Measurements from ENCODE around the gene IQCK.

The IQCK gene

DNA sequence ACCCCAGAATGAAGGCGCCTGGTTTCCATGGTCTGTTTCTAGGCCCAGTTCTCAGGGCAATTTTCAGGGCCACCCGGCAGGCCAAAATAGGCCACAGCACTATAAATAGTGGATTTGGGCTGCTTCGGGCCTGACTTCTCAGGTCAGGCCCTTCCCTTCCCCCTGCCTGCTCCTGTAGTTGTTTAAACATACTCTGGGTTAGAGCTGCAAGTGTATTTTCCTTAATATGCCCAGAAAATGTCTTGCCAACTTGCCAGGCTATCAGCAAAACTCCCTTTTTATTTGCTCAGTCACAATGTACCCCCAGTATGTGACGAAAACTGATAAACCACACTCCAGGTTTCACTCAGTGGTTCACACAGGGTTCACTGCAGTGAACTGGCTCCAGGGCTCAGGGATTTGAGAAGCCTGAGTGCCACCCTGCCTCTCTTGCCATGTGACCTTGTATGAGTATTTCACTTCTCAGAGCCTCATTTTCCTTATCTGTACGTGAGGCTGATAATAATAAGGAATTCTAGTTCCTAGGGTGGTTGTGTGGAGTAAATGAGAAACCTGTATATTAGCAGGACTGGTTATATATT lies 90.1 kb downstream of the IQCK start:
- no peak for DNase-seq

DNA sequence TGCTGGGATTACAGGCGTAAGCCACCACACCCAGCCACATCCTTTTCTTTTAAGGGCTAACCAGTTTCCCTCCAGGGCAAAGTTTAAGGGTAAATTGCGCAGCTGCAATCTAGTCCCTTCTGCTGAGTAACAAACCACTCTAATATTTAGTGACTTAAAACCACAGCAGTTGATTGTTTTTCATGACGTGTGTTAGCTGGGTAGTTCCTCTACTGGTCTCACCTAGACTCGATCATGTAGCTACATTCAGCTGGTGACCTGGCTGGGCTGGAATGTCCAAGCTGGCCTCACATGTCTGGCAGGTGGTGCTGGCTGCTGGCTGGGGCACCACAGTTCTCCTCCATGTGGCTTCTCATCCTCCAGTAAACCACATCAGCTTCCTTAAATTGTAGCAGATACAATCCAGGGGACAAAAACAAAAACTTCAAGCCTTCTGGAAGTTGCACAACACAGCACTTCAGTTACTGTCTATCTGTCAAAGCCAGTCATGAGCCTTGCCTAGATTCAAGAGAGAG lies 91.1 kb downstream of the IQCK start:
- DNase-seq, result no peak

DNA sequence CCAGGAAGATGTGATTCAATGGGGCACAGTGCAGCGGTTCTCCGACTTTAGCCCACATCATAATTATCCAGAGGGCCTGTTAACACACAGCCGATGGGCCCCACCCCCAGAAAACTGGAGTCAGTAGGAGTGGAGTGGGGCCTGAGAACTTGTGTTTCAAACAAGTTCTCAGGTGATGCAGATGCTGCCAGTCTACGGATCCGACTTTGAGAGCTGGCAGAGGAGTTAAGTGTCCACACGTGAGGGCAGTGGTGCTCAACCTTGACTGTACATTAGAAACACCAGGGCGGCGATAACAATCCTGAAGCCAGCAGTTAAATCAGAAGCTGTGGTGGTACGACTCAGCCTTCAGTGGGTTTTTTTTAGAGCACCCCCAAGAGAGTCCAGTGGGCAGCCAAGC lies 91.6 kb downstream of the IQCK start:
- DNase-seq, result no peak

DNA sequence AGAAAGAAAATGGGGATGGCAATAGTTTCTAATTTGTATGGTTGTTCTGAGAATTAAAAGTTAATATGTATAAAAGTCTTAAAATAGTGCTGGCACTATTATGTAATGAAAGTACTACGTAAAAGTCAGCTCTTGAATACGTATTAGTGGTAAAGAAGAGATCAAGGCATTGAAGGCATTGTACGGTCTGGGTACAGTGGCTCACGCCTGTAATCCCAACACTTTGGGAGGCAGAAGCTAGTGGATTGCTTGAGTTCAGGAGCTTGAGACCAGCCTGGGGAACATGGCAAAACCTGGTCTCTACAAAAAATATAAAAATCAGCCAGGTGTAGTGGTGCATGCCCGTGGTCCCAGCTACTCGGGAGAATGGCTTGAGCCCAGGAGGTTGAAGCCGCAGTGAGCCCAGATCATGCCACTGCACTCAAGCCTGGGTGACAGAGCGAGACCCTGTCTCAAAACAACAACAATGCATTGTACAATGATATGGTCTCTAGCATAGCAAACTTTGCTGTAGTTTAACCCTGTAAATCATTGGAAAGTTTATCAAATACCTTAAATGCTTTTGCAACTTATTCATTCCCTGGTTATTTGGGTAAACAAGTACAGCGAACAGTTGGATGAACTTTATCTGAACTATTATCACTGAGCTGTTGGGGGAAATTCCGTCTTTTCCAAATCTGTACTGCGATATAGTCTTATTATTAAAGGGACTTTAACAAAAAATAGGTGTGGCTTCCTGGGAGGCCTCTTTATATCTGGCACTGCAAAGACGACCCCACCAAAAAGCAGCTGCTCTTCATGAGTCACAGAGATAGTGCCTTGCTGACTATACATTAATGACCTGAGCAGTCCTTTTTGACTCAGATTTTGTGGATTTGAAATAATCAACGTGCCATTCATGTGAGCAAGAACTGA lies 93.0 kb downstream of the IQCK start:
- no peak for DNase-seq

DNA sequence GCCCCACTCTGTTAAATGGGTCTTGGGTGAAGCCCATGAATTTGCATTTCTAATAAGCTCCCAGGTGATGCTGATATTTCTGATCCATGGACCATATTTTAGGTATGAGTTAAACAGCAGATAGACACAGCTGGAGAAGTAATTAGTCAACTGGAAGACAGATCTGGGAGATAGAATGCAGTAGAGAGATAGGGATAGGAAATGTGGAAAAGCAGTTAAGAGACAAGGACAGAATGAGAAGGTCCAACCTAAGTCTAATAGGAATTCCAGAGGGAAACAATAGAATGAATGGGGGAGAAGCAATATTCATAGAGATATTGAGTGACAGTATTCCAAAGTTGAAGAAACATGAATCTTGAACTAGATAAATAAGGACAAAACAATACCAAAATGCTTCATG lies 94.9 kb downstream of the IQCK start:
- no peak for DNase-seq

DNA sequence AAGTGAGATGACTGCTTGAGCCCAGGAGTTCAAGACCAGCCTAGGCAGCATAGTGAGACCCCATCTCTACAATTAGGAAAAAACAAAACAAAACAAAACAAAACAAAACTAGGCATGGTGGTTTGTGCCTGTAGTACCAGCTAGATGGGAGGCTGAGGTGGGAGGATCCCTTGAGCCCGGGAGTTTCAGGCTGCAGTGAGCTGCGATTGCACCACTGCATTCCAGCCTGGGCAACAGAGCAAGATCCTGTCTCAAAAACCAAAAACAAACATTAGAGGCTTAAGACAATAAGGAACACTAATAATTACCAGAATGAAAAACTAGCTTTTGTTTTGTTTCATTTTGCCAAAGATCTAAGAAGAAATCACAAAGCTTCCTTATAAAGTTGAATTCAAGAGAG lies 97.3 kb downstream of the IQCK start:
- no peak for DNase-seq

DNA sequence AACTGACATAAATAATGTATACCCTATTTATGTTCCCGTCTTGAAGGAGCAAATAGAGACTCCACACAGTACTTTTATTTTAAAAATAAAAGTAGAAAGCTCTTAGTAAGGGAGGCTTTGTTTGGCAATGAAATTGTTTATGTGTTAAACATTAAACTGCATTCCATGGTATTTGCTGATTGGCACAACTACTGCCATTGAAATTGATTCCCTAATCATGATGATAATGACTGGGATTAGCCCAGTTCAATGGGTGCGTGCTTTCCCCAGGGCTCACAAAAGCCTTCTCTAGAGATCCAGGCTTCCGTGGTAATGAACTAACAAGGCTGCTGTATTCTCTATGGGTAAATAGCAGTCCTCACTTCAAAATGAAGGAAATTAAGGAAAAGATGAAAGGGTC lies 99.1 kb downstream of the IQCK start:
- DNase-seq, result no peak

DNA sequence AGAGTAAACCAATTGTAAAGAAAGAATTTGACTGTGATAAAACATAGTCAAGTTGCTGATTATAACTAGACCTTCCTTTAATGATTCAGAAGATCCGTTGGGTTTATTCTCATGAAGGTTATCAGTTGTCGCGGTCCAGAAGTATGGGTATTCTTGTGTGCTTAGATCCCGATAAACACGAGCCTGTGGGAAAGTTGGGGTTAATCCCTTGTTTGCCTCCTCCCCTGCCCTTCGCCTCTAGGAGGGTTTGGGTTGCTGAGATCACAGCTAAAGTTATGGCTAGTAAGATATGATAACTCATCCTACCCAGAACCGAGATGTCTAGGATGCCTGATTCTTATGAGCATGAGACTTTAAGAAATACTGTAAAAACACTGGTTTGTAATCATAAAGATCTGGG lies 99.8 kb downstream of the IQCK start:
- no peak for DNase-seq

DNA sequence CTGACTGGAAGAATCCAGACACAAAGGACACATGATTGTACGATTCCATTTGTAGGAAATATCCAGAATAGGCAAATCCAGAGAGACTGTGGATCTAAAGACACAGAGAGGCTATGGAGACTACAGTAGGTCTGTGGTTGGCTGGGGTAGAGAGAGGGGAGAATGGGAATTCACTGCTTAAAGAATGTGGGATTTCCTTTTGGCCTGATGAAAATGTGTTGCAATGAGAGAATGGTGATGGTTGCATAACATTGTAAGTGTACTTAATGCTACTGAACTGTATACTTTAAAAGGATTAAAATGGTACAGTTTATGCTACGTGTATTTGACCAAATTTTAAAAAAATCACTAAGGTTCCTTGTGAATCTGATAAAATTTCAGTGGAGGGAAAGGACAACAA lies 104.5 kb downstream of the IQCK start:
- DNase-seq, result no peak

DNA sequence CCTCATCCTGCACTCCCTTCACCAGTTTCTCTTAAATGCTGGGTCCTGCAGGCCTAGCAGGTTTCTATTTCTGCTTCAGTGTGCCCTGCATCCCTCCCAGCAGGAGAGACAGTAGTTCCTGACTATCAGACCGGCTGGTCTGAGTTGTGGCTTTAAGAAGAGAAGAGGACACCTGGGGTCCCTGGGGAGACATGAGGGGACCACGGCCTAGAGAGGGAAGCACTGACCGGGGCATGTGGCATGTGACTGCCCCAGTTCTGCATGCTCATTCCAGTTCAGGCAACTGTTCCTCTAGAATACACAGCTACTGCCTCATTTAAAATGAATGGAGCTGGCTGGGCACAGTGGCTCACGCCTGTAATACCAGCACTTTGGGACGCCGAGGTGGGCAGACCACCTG lies 105.3 kb downstream of the IQCK start:
- no peak for DNase-seq

DNA sequence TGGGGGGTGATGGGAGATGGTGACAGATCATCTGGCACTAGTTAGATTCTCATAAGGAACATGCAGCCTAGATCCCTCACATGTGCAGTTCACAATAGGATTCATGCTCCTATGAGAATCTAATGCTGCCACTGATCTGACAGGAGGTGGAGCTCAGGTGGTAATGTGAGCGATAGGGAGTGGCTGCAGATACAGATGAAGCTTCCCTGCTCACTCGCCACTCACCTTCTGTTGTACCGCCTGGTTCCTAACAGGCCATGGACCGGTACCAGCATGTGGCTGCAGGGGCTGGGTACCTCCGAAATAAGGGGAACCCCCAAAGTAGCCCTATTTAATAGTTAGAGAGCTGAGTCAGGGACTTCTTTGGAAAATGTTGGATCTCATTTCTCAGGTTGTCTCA lies 106.1 kb downstream of the IQCK start:
- DNase-seq, result no peak

DNA sequence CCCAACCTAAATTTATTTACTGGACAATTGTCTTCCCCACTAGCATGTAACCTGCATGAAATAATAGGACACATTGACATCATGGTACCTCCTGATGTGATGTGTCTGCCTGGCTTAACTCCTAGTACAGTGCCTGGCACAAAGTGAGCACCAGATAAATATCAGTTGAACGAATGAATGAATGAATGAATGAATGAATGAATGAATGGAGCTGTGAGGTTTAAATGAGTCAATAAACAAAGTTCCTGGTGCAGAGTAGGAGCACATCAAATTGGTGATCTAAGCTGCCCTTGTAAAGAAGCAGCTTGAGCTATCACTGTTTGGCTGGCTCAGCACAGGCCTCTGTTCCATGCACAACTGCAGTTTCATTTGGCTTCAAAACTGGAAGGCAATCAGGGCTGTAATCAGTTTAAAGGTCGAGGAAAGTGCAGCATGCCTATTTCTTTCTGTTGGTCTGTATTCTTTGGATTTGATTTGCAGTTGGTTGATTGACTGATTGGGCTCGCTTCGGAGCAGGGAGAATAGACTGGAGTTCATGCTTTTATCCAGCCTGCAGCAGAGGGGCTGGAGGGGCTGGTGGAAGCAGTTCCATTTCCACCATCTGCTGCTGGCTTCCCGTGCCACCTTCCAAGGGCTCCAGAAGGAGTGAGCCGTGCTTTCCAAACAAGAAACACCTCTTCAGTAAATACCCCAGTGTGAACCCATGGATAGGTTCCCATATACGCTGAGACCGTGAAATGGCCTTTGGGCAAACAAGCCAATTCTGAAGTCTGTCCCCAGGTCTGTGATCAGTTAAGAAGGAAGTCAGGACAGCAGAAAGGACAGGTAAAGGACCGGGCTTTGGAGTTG lies 112.0 kb downstream of the IQCK start:
- no peak for DNase-seq

DNA sequence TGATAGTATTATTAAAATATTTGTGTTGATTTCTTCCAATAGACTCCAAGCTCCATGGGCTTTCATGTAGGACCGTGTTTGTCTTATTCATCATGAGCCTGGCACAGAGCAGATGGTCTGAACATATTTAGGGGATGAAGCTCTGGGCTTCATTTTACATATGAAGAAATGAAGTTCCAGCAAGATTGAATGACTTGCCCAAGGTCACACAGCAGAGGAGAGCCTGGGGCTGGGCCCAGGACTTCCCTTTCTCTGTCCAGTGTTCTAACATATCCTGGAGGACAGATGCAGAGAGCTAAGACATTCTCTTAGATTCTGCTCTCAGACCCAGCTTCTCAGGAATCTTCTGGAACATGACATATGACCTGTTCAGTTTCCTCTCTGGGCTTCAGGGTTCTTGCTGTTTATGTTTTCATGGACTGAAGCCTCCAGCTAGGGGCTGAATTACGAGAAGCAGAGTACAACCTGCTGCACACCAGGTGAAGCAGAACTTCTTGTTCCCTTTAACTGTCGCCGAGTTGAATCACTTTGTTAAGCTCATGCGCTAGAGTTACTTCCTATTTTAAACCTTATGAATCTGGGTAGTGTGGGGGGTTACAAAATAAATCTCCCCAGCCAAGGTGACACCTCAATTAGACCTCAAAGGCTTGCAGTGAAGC lies 113.0 kb downstream of the IQCK start:
- DNase-seq, result no peak

DNA sequence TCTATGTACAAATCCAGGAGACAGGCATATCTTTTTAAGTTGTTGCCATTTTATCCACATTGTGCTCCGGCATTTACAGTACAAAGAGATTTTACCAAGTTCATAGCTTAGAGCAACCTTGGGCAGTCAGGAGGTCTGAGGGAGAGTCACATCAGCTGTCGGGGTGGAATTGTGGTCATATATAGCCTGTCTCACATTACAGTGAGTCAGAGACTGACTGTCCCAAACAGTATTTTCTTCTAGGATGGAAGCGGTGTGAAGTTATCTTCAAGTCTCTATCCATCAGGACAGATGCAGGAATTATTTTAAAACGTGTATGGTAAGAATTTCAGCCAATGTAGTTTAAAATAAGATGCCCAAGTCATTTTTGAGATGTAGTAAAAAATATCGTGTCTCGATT lies 113.6 kb downstream of the IQCK start:
- DNase-seq, result no peak

DNA sequence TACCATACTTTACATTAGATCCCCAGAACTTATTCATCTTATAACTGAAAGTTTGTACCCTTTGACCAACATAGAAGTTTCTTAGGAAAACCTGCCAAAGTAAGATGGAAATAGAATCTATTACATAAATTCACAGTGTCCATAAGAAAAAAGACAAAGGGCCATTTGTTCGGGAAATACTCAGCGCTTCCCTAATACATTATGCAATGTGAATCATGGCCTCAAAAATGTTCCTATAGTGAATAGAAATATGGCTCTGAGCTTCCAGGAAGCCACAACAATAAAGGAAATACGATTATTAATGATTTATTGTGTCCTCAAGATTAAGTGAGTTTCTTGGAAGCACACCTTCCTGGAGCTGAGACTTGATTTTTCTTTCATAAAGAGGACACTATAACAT lies 115.1 kb downstream of the IQCK start:
- no peak for DNase-seq

DNA sequence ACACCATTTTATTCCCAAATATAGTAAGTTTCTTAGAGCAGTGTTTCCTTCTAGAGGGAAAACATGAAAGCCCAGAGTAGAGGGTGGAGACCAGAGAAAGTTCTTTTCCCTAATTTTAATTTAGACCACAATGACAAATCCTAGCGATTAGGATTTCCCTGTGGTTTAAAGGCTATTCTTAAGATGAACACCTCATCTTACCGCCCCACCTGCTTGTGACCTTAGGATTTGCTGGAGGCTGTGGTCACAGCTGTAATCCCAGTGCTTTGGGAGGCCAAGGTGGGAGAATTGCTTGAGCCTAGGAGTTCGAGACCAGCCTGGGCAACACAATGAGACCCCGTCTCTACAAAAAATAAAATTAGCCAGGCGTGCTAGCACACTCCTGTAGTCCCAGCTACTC lies 115.5 kb downstream of the IQCK start:
- DNase-seq, result no peak

DNA sequence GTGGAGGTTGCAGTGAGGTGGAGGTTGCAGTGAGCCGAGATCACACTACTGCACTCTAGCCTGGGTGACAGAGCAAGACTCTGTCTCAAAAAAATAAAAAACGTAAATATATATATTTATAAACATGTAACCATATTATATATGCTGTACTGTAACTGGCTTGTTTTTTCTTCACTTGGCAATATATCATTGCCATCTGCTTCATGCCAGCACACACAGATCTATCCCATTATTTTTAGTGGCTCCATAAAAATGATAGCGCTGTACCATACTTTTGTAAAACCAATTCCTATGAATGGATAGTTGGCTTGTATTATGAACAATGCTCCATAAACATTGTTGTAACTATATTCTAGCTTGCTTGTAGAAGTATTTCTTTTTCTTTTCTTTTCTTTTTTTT lies 117.1 kb downstream of the IQCK start:
- DNase-seq, result no peak

DNA sequence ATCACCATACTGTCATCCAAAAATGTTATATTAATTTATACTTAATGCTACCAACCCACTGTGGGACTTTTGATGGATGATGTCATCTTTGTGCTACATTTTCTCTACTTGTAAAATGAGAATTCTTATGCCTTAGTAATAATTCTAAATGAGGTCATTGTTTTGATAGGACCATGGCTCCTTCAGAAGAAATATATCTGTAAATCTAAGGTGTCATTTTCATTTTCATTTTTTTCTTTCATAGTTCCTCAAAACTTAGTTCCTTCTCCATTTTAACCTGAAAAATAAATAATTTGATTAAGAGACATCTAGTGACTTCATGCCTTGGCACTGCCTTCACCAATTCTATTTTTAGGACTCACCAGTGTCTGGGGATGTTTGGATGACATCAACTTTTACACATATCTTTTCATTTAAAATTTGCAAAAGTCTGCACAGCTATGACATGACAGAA lies 117.9 kb downstream of the IQCK start:
- DNase-seq, result no peak

DNA sequence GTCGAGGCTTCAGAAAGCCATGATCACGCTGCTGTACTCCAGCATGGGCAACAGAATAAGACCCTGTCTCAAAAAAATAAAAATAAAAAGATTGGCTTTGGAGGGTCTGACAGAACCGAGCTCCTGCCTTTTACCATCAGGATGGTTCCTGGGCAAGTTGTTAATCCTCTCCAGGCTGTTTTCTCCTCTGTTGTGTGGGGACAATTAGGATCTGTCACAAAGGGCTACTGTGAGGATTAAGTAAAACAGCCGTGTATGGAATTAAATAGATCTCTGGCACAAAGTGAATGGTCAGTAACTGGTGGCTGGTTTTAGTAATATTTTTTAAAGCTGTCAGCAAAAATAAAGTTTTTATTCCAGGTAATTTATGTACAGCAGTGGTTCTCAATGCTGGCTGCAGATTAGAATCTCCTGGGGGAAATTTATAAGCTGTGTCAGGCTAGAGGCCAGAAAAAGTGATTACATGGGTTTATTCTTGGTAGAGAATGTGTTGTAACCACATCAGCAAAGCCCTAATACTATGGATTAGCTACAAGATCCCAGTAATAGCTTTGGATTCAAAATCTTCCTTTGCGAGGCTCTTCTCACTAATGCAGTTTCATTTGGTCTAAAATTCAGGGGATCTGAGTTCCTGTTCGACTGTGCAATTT lies 119.4 kb downstream of the IQCK start:
- no peak for DNase-seq

DNA sequence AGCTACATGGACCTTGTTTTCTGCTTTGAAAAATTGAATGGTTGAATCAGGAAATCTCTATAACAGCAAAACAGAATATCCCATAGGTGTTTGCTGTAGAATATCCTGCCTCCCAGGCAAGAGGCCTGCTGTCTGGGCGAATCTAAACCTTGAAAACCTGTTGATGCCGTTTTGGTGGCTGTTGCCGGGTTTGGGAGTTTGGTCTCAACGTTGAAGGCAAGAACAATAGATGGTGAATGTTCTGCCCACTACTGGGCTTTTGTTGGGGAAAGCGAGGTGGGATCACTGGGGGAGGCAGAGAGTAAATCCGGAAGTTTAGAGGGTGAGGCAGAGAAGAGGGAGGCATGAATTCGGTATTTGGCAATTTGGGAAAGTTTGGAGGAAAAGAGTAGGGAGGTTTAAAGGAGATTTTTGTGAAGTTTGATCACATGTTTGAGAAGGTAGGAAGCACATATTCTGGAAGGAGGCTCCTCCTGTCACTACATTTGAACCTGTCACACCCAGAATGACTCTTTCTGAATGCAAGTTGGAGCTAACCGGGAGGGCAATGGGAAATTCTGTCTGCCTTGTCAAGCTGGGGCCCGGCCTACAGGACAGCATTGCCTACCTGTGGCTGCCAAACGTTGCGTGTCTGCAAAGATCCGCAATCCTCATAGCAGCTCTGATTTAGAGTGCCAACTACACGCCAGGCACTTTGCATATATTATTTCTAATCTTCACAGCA lies 120.1 kb downstream of the IQCK start:
- DNase-seq, result no peak

DNA sequence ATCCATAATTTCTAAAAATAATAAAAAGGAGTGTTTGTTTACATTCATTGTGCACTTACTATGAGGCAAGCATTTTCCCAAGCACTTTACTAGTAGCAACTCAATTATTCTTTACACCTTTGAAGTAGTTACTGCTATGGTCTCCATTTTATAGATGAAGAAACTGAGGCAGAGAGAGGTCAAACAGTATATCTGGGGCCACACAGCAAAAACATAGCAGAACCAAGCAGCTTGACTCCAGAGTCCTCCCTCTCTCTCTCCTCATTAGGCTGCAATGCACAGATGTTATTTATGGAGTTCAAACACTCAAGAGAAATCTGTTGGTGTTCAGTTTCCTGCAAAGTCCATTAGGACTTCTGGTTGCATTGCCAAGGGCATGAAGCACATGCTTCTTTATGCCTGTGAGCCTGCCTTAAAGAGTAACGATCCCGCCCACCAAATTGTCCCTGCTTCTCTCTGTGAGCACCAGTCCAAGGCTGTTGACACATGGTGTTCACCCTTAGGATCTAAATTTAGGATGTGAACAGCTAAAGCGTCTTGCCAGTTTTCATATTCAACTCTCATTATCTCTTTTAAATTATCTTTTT lies 122.5 kb downstream of the IQCK start:
- no peak for DNase-seq
